ENCODE measurements around the gene OSM.

DNA sequence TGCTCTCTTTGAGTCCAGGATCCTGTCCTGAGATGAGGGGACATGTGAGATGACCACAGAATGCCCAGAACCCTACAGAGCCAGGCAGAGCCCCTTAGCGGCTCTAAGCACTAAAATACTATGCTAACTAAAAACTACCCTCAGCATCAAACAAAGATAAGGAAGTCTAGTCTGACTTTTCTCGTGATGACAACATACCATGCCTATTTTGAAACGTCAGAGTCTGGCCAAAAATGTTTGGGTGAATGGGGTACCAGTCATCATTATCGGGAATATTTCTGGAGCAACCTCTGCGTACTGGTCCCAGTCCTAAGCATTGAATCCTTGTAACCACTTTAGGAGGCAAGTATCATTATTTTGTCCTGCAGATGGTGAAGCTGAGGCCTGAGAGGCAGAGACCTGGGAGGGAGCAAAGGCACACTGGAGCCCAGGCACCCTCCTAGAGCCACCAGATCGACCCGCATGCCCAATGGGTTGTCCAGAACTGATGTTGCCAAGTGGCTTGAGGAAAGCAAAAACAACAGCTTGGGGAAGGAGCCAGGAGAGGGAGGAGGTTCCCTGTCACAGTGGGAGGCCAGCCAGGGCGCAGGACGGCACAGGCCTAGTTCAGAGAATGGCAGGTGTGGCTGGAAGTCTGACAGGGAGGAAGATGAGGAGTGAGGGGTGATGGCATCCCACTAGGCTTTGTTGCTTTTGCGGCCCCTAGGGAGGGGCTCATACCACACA lies 7.2 kb upstream of the OSM start:
- TF ChIP-seq, protein P1, sequence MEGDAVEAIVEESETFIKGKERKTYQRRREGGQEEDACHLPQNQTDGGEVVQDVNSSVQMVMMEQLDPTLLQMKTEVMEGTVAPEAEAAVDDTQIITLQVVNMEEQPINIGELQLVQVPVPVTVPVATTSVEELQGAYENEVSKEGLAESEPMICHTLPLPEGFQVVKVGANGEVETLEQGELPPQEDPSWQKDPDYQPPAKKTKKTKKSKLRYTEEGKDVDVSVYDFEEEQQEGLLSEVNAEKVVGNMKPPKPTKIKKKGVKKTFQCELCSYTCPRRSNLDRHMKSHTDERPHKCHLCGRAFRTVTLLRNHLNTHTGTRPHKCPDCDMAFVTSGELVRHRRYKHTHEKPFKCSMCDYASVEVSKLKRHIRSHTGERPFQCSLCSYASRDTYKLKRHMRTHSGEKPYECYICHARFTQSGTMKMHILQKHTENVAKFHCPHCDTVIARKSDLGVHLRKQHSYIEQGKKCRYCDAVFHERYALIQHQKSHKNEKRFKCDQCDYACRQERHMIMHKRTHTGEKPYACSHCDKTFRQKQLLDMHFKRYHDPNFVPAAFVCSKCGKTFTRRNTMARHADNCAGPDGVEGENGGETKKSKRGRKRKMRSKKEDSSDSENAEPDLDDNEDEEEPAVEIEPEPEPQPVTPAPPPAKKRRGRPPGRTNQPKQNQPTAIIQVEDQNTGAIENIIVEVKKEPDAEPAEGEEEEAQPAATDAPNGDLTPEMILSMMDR (IDR thresholded peaks at IDR 0.05; ENCODE audit: low read length) = no peak
- TF ChIP-seq EZH2 (IDR thresholded peaks at IDR 0.05; ENCODE audit: borderline replicate concordance, low read length) = no peak
